Superior temporal gyrus (tissue), 1 donor: ENCODE results near the gene NMNAT2.

ENCODE experiments used
- DNase-seq: peaks from one replicate; pipeline ENCODE4 v3.0.0-alpha.2; 2016; ENCODE audit errors: extremely low spot score

The NMNAT2 gene

GRCh38 chr1:183365676-183366075 lies 52.5 kb downstream of the NMNAT2 start:
- peak; percentile 59 for DNase-seq

- DNase-seq, result no peak
These were observed 53.1 kb downstream of the NMNAT2 start for GRCh38 chr1:183365093-183365492.

GRCh38 chr1:183363972-183364371 lies 54.2 kb downstream of the NMNAT2 start:
- DNase-seq, result no peak

GRCh38 chr1:183361081-183361480 lies 57.1 kb downstream of the NMNAT2 start:
- no peak for DNase-seq

- no peak for DNase-seq
These were observed 57.7 kb downstream of the NMNAT2 start for GRCh38 chr1:183360473-183360872.

- no peak for DNase-seq
These were observed 61.5 kb downstream of the NMNAT2 start for GRCh38 chr1:183356534-183357182.

- no peak for DNase-seq
These were observed 62.4 kb downstream of the NMNAT2 start for GRCh38 chr1:183355797-183356196.

- DNase-seq, result no peak
These were observed 63.0 kb downstream of the NMNAT2 start for GRCh38 chr1:183355181-183355580.

- no peak for DNase-seq
These were observed 64.6 kb downstream of the NMNAT2 start for GRCh38 chr1:183353597-183353996.

GRCh38 chr1:183349201-183349711 lies 68.9 kb downstream of the NMNAT2 start:
- peak; percentile 82 for DNase-seq

GRCh38 chr1:183346276-183346732 lies 71.9 kb downstream of the NMNAT2 start:
- DNase-seq, result no peak

GRCh38 chr1:183339556-183340167 lies 78.5 kb downstream of the NMNAT2 start:
- no peak for DNase-seq

GRCh38 chr1:183331091-183331742 lies 87.0 kb downstream of the NMNAT2 start:
- DNase-seq, result no peak

- DNase-seq, result no peak
These were observed 87.8 kb downstream of the NMNAT2 start for GRCh38 chr1:183330335-183330734.

- DNase-seq, result no peak
These were observed 89.8 kb downstream of the NMNAT2 start for GRCh38 chr1:183328371-183328770.

- DNase-seq, result peak; percentile 36
These were observed 90.5 kb downstream of the NMNAT2 start for GRCh38 chr1:183327434-183328290.

GRCh38 chr1:183323849-183324683 lies 94.1 kb downstream of the NMNAT2 start:
- DNase-seq, result no peak

GRCh38 chr1:183319606-183320005 lies 98.6 kb downstream of the NMNAT2 start:
- DNase-seq, result no peak

- DNase-seq, result no peak
These were observed 99.1 kb downstream of the NMNAT2 start for GRCh38 chr1:183319051-183319450.

- no peak for DNase-seq
These were observed 99.7 kb downstream of the NMNAT2 start for GRCh38 chr1:183318433-183318832.
